ENCODE measurements around the gene CDKN2B.
"Not testable (repeated sequence)": the region's sequence is repeated elsewhere in the genome, so short reads cannot be mapped to it uniquely, and the experiment has no call there.

Gene CDKN2B

GRCh38 chr9:22008717-22009505 lies at the start of gene CDKN2B:
Gene CDKN2B (minus strand): TSS chr9:22009305. CDS start chr9:22008953, 352 bp downstream.
- peak within 1 kb of the TSS; percentile 47 to 91 (median 84) for H3K27ac ChIP-seq
- peak within 1 kb of the TSS; percentile 61 to 84 (median 73) for H3K4me3 ChIP-seq

DNA sequence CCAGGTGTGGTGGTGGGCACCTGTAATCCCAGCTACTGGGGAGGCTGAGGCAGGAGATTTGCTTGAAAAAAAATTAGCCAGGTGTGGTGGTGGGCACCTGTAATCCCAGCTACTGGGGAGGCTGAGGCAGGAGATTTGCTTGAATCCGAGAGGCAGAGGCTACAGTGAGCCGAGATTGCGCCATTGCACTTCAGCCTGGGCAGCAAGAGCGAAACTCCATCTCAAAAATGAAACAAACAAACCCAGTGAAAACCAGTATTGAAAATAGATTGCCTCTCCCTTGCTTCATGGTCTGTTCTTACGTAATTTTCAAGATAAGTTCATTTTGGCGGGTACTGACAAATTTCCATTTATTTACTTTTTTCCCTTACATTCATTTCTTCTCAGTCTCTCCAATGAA lies 48.9 kb upstream of the CDKN2B start:
- H3K27ac ChIP-seq, H3K4me3 ChIP-seq: not testable (repeated sequence)

DNA sequence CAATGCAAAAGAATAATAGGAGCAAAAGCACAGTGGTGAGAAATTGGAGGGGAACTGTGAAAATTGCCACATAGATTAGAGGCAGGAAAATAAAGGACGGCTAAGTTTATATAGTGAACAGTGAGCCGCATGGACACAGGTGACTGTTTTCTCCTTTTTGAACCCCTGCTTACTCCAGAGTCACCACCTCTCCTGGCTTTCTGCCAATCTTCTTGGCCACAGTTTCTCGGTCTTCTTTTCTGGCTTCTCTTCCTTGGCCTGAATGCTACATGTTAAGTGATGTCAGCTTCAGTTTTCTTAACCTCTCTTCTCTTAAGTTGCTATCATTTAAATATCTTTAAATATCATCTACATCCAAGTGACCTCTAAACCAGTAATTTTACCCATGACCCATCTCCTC lies 47.3 kb upstream of the CDKN2B start:
- H3K4me3 ChIP-seq = no peak overlapping the region

DNA sequence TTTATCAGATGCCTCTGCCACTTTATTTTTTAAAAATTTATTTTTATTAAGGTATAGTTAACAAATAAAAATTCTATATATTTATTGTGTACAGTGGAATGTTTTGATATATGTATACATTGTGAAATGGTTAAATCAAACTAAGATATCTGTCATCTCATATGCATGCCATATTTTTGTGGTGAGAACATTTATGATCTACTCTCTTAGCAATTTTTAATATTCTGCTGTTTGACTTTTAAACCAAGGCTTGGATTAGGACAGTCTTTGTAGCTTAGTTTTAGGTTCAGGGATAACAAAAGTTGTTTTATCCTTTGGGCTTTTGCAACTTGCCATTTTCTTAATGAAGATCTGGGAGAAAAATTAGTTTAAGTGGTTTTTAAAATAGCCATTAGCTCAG lies 46.0 kb upstream of the CDKN2B start:
- no peak overlapping the region for H3K4me3 ChIP-seq
- no peak overlapping the region for H3K27ac ChIP-seq

More for the DNA sequence above, 47.3 kb upstream of the CDKN2B start:
- H3K27ac ChIP-seq = no peak overlapping the region

GRCh38 chr9:22054529-22054928 lies 45.4 kb upstream of the CDKN2B start:
- no peak overlapping the region for H3K4me3 ChIP-seq
- H3K27ac ChIP-seq = no peak overlapping the region

DNA sequence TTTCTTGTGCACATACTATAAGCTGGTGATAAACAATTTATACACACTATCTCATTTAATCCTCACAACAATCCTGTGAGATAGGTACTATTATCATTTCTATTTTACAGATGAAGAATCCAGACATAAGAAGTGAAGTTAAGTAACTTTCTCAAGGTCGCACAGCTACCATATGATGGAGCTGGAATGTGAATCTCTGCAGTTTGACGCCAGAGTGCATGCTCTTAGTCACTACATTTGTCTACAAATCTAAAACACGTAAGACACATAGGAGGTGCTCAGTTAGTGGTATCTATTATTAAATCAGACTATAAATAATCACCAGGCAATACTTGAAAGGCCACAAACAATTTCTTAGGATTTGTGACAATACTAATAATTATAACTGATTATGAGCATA lies 45.0 kb upstream of the CDKN2B start:
- H3K4me3 ChIP-seq = no peak overlapping the region
- no peak overlapping the region for H3K27ac ChIP-seq

DNA sequence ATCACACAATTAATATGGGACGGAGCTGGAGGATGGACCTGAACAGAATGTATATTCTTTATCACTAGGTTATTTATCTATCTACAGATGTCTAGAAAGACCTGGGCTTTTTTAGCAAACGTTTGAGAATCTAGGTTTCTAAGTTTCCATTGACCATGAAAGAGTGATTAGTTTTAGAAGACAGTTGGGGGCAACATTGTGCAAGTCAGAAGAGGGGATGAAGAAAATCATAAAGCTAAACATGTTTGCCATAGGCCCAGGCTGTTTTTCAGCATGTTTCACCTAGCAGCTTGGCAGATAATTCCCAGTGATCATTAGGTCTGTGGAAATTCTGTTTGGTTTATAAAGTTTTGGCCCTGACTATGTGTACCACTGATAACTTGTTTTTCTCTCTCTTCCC lies 44.1 kb upstream of the CDKN2B start:
- H3K27ac ChIP-seq = no peak overlapping the region
- H3K4me3 ChIP-seq = no peak overlapping the region

DNA sequence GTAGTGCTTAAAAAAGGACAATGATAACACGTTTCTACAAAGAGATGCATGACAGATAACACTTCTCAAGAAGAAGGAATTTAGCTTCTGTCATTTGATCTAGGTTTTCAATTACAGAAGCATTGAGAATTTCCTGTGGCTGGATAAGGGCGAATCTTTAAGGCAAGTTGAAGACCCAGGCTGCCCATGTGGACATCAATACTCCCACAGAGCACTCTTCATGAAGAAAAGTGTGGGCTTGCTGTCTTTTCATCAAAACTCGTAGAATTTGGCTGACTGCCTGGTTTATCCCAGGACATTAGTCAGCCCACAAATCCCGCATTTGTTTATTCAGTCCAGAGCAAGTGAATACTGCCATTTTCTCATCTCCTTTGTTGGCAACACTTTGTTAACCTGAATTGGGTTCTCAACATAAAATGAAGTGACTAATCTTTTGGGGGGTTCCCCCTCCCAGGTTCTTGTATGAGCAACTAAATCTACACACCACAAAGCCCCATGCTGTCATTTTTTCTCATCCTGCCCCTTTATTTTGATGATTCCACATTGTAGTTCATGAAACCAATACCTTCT lies 43.4 kb upstream of the CDKN2B start:
- no peak overlapping the region for H3K27ac ChIP-seq
- no peak overlapping the region for H3K4me3 ChIP-seq

DNA sequence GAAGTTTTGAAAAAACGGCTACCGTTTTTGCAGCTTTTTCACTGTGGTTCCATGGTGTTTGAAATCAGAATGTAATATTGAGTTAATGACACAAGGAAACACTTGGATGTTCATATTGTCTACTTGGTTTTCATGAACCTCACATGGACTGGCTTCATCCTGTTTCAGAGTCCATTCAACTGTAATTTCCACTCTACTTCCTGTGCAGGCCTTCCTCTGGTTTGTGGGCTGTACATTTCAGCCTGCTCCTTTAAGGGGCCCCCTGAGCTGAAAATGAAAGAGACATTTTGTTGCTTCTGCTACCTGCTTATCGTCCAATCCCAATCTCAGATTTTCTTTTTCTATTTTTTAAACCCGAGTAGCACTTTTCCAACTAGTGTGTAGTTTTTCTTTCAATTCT lies 41.8 kb upstream of the CDKN2B start:
- no peak overlapping the region for H3K27ac ChIP-seq
- H3K4me3 ChIP-seq = no peak overlapping the region

DNA sequence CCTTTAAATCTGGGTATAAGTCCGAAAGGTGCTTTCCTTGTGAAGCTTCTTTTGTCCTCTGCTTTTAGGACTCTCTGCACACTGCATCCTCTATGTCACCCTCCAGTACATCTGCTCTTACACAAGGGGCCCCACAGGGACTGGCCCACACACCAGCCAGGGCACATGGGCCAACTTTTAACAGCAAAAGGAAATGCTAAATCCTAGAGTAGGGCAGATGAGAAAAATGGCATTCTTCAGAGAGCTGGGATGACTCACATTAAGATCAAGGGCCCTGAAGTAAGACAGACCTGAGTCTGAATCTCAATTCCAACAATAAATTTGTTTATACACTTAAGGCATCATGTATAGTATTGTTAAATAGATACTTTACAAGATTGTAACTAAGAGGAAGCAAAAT lies 40.3 kb upstream of the CDKN2B start:
- no peak overlapping the region for H3K27ac ChIP-seq

DNA sequence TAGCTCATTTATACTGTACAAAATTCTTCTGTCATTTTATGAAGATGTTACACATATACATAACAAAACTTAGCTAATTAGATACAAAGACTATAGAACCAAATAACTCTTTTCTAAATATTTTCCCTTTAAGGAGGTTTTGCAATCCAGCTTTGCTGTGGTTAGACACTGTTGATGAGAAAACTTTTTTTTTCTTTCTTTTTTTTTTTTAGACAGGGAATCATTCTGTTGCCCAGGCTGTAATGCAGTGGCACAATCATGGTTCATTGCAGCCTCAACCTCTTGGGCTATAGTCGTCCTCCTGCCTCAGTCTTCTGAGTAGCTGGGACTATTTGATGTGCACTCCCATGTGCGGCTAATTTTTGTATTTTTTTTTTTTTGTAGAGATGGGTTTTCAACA lies 38.5 kb upstream of the CDKN2B start:
- Histone ChIP-seq H3K4me3 (no peak overlapping the region), H3K27ac (no peak overlapping the region)

More for the DNA sequence above, 40.3 kb upstream of the CDKN2B start:
- no peak overlapping the region for H3K4me3 ChIP-seq

DNA sequence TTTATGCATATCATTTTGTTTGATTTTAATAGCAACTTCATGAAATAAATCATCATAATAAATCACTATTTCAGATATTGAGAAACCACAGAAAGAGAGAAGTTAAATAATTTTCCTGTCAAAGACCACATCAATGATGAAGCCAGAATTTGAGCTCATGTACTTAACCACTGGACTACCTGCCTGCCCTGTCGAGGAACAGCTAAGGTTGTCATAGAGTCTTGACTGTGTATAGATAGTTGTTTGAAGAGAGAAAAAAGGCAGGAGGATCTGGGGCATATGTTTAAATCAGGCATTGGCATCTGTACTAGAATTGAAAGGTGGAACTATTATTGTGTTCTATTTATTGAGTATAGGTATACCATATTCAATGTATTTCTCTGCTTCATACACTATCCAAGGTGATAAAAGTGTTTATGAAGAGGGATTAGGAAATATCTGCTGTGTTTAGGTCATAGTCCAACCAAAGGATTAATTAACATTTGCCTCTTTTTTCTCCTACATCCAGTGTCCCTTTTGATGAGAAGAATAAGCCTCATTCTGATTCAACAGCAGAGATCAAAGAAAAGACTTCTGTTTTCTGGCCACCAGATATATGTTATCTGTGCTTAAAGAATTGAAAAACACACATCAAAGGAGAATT lies 37.3 kb upstream of the CDKN2B start:
- no peak overlapping the region for H3K27ac ChIP-seq
- H3K4me3 ChIP-seq = no peak overlapping the region

DNA sequence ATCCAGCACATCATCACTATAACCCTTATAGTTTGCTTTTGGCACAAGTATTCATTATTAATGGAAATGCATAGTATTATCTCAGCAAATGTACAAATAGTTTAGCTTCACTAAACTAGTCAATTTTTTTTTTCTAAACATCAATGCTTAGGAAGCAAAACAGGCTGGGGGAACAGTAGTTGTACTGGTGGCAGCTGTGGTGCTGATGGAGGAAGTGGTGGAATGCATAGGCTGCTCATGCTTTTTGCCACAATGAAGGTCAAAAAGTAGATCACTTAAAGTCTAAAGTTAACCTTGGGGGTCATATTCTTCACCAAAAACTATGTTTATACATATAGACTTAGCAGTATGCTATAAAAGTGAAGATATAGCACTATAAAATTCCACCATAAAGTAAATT lies 36.3 kb upstream of the CDKN2B start:
- H3K27ac ChIP-seq = no peak overlapping the region
- no peak overlapping the region for H3K4me3 ChIP-seq

DNA sequence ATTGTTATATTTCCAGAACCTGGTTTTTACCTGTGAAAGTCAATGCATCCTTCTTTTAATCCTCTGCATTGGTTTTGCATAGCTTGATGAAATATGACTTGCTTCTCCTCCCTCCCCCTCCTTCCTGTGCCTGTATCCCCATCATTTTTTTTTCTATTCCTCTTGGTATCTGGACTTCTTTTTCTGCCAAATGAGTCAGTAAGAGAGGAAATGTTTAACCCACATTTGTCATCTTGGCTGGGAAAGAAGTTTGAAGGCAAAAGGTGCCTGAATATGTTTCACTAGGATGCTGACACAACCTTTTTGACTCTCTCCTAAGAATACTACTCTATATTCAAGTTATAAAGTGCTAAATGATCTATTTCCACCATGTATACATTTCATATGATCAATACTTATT lies 35.5 kb upstream of the CDKN2B start:
- H3K27ac ChIP-seq = no peak overlapping the region
- H3K4me3 ChIP-seq = no peak overlapping the region

GRCh38 chr9:22043928-22044327 lies 34.8 kb upstream of the CDKN2B start:
- no peak overlapping the region for H3K27ac ChIP-seq
- no peak overlapping the region for H3K4me3 ChIP-seq

DNA sequence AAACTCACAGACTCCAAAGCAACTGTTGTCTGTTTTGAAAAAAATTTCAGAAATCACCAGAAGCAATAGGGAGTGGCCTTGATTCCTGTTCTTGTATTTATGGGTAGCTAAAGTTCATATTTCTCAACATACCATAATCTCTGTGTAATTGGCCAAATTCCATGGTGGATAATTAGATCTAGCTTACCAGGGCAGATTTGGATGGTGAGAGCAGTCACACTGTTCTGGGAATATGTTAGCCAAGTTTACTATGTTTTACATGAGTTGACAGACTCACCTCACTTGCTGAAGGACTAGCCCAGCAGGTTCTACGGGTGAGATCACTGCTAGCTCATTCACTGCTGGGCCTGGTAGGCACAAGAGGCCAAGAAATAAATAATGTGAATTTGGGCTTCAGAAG lies 32.7 kb upstream of the CDKN2B start:
- peak overlapping the region in 10 of 21 experiments; percentile 18 to 69 (median 44) for H3K27ac ChIP-seq
- H3K4me3 ChIP-seq = no peak overlapping the region

DNA sequence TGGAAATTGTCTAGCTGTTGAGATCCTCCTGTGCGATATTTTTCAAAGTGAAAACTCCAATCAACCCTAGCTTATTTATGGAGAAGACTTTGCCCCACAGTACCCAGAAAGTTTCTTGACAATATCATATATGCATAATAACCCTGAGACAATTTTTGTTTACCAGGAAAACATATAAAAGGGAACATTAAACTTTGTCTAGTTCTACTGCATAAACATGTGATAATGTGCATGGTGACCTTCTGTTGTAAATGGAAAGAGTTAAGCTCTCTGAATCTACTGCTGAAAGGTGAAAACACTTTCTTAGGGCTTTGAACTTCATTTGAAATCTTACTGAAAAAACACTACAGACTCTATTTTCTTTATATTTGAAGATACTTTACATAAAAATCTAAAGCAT lies 32.2 kb upstream of the CDKN2B start:
- Histone ChIP-seq H3K27ac (peak overlapping the region in 10 of 21 experiments; percentile 9 to 65 (median 30)), H3K4me3 (no peak overlapping the region)

DNA sequence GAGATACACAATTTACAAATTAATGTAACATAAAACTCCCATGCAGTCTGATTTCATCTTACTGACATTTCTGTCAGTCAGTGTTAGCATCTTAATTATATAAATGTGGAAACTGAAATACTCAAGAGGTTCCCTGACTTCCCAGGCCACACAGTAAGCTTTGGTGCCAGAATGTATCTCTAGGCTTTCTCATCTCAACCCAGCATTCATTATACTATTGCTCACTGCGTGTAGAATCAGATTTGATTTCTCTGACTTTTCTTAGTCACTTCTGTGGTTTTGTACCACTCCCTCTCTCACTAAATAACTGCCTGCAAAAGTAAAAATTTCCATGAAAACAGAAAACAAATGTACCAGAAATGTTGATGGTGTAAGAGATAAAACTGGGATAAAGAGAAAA lies 31.7 kb upstream of the CDKN2B start:
- Histone ChIP-seq H3K4me3 (no peak overlapping the region), H3K27ac (peak overlapping the region in 6 of 21 experiments; percentile 18 to 65 (median 40))

GRCh38 chr9:22039258-22039657 lies 30.2 kb upstream of the CDKN2B start:
- Histone ChIP-seq H3K4me3 (no peak overlapping the region), H3K27ac (peak overlapping the region in 4 of 21 experiments; percentile 14 to 65 (median 39))

DNA sequence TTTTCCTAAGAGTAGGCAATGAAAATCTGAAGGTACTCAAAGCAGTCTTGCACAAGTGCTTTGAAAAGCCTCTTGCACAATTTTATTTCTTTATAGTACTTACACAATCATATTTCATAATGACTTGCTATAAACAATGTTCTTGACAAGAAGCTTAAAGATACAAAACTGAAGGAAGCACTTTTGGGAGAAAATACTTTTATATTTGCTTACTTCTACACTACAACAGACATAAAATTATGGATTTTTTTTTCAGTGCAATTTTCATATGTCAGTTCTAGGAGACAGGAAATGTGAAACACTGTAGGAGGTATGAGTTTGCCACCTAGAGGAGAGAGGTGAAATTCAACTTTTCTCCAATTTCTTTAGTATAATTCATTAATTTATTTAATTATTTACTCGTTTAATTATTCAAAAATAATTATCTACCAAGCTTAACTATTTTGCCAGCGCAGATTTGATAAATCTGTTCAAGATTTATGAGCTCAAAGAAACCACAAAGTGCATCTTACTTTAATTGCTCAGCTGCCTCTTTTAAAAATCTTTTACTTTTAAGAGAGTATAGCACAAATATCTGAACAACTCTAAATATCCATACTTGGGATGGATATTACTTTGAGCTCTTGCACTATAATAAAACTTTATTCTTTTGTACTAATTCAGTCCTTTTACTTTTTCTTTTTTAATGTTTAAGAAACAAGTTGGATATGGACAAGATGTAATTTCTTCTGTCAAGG lies 29.0 kb upstream of the CDKN2B start:
- Histone ChIP-seq H3K27ac (peak overlapping the region in 7 of 21 experiments; percentile 7 to 65 (median 54)), H3K4me3 (no peak overlapping the region)

All from skin epidermis (tissue), 12 donors.